ENCODE results near the gene LPIN3.

Gene LPIN3

GRCh38 chr20:41339957-41340326, 679 bp upstream of the LPIN3 start:
- Histone ChIP-seq H3K4me3 (ENCODE audit: low read length) (peak overlapping the region; percentile 32), H3K9me2 (replicated peaks; ENCODE audit: insufficient read depth, low read length) (no peaks in the 10 kb centered on the region), H3K4me1 (ENCODE audit: low read length) (peaks cover 24% of the 10 kb centered on the region), H3K27ac (ENCODE audit: low read length) (no peak overlapping the region), H3K4me2 (ENCODE audit: low read depth, low read length) (peak overlapping the region; percentile 64), H4K20me1 (ENCODE audit: insufficient read depth, low read length) (no peaks in the 10 kb centered on the region), H3K79me2 (ENCODE audit: low read length) (no peaks in the 10 kb centered on the region), H3K36me3 (replicated peaks; ENCODE audit: insufficient read depth, low read length) (no peaks in the 10 kb centered on the region), H3K9me3 (replicated peaks; ENCODE audit: insufficient read depth, low read length) (no peaks in the 10 kb centered on the region), H3K27me3 (replicated peaks; ENCODE audit: insufficient read depth, low read length) (no peaks in the 10 kb centered on the region), H3F3A (ENCODE audit: insufficient read depth, low read length) (no peaks in the 10 kb centered on the region), H2AFZ (ENCODE audit: low read length) (peak overlapping the region; percentile 50), H3K9ac (ENCODE audit: low read length) (no peak overlapping the region)
- peak; percentile 81 for DNase-seq
- TF ChIP-seq, protein P1, sequence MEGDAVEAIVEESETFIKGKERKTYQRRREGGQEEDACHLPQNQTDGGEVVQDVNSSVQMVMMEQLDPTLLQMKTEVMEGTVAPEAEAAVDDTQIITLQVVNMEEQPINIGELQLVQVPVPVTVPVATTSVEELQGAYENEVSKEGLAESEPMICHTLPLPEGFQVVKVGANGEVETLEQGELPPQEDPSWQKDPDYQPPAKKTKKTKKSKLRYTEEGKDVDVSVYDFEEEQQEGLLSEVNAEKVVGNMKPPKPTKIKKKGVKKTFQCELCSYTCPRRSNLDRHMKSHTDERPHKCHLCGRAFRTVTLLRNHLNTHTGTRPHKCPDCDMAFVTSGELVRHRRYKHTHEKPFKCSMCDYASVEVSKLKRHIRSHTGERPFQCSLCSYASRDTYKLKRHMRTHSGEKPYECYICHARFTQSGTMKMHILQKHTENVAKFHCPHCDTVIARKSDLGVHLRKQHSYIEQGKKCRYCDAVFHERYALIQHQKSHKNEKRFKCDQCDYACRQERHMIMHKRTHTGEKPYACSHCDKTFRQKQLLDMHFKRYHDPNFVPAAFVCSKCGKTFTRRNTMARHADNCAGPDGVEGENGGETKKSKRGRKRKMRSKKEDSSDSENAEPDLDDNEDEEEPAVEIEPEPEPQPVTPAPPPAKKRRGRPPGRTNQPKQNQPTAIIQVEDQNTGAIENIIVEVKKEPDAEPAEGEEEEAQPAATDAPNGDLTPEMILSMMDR (IDR thresholded peaks at IDR 0.05; ENCODE audit: low read length), result peak; percentile 97
- no peak for TF ChIP-seq EZH2phosphoT487 (IDR thresholded peaks at IDR 0.05; ENCODE audit: low read length)

- DNase-seq, result no peak
- H3K9me2 ChIP-seq (replicated peaks; ENCODE audit: insufficient read depth, low read length), result no peaks in the 10 kb centered on the region
- H3K79me2 ChIP-seq (ENCODE audit: low read length), result no peaks in the 10 kb centered on the region
- peaks cover 24% of the 10 kb centered on the region for H3K4me1 ChIP-seq (ENCODE audit: low read length)
- no peak overlapping the region for H3K4me3 ChIP-seq (ENCODE audit: low read length)
- H3K9me3 ChIP-seq (replicated peaks; ENCODE audit: insufficient read depth, low read length), result no peaks in the 10 kb centered on the region
- no peak overlapping the region for H2AFZ ChIP-seq (ENCODE audit: low read length)
- TF ChIP-seq, protein P1 (IDR thresholded peaks at IDR 0.05; ENCODE audit: low read length), result no peak
- TF ChIP-seq EZH2 (optimal IDR thresholded peaks at IDR 0.05; ENCODE audit: low read depth, low read length), result no peak
- H3K27me3 ChIP-seq (replicated peaks; ENCODE audit: insufficient read depth, low read length), result no peaks in the 10 kb centered on the region
- H3K4me2 ChIP-seq (ENCODE audit: low read depth, low read length), result no peak overlapping the region
- no peak overlapping the region; the same call in 1 of the 2 replicates for H3K27ac ChIP-seq (ENCODE audit: low read length)
- no peaks in the 10 kb centered on the region for H4K20me1 ChIP-seq (ENCODE audit: insufficient read depth, low read length)
- H3K9ac ChIP-seq (ENCODE audit: low read length), result no peak overlapping the region
- H3K36me3 ChIP-seq (replicated peaks; ENCODE audit: insufficient read depth, low read length), result no peaks in the 10 kb centered on the region
- H3F3A ChIP-seq (ENCODE audit: insufficient read depth, low read length), result no peaks in the 10 kb centered on the region
Measured at GRCh38 chr20:41342474-41343464, 2.1 kb downstream of the LPIN3 start.

GRCh38 chr20:41344477-41344876, 3.9 kb downstream of the LPIN3 start:
- TF ChIP-seq, protein P1 (IDR thresholded peaks at IDR 0.05; ENCODE audit: low read length), result no peak
- TF ChIP-seq EZH2phosphoT487 (IDR thresholded peaks at IDR 0.05; ENCODE audit: low read length), result no peak
- TF ChIP-seq EZH2 (optimal IDR thresholded peaks at IDR 0.05; ENCODE audit: low read depth, low read length), result no peak
- no peaks in the 10 kb centered on the region for H3K36me3 ChIP-seq (replicated peaks; ENCODE audit: insufficient read depth, low read length)
- H3K9me2 ChIP-seq (replicated peaks; ENCODE audit: insufficient read depth, low read length), result no peaks in the 10 kb centered on the region
- H4K20me1 ChIP-seq (ENCODE audit: insufficient read depth, low read length), result no peaks in the 10 kb centered on the region
- peak overlapping the region; percentile 7; the same call in 1 of the 2 replicates for H3K27ac ChIP-seq (ENCODE audit: low read length)
- no peak overlapping the region for H3K9ac ChIP-seq (ENCODE audit: low read length)
- DNase-seq, result no peak
- H3F3A ChIP-seq (ENCODE audit: insufficient read depth, low read length), result no peaks in the 10 kb centered on the region
- no peaks in the 10 kb centered on the region for H3K79me2 ChIP-seq (ENCODE audit: low read length)
- H3K27me3 ChIP-seq (replicated peaks; ENCODE audit: insufficient read depth, low read length), result no peaks in the 10 kb centered on the region
- H3K4me1 ChIP-seq (ENCODE audit: low read length), result peaks cover 24% of the 10 kb centered on the region
- no peak overlapping the region for H2AFZ ChIP-seq (ENCODE audit: low read length)
- H3K4me3 ChIP-seq (ENCODE audit: low read length), result no peak overlapping the region
- no peaks in the 10 kb centered on the region for H3K9me3 ChIP-seq (replicated peaks; ENCODE audit: insufficient read depth, low read length)
- H3K4me2 ChIP-seq (ENCODE audit: low read depth, low read length), result peak overlapping the region; percentile 2; the same call in 1 of the 2 replicates
